ENCODE measurements around the gene NEAT1. TPM values are rescaled to one million over a fixed set of nuclear protein-coding genes. Genes with fewer than 3 reads are reported as not detected.

Gene NEAT1
- 51.2 TPM for polyA plus RNA-seq (2013, experiment 1 of 2)
- polyA plus RNA-seq (2013, experiment 2 of 2) = 44.5 TPM

- Histone ChIP-seq H3K4me3 (ENCODE audit: insufficient read depth in 1 of 2, low read depth in 1 of 2, low read length in 2 of 2) (peak within 1 kb of the TSS; percentile 81 to 92), H3K9me3 (ENCODE audit: control insufficient read depth, low read length) (no peaks in the 10 kb centered on the region), H3K27ac (ENCODE audit: low read length, poor library complexity, severe bottlenecking) (peak within 1 kb of the TSS; percentile 100), H4K91ac (ENCODE audit: low read length) (peak within 1 kb of the TSS; percentile 100), H3K79me1 (replicated peaks; ENCODE audit: low read length, poor library complexity, severe bottlenecking) (no peaks in the 10 kb centered on the region), H2BK120ac (ENCODE audit: low read depth, low read length) (peak within 1 kb of the TSS; percentile 100), H2BK5ac (ENCODE audit: low read depth, low read length, poor library complexity, severe bottlenecking) (peak within 1 kb of the TSS; percentile 100), H2BK15ac (ENCODE audit: low read depth, poor library complexity, severe bottlenecking) (peak within 1 kb of the TSS; percentile 99), H3K23ac (ENCODE audit: low read length in 2 of 2) (peak within 1 kb of the TSS in 1 of 2 experiments; percentile 75), H3K9ac (ENCODE audit: low read length) (peak within 1 kb of the TSS; percentile 99), H2AFZ (ENCODE audit: low read depth, low read length) (no peak within 1 kb of the TSS), H3K27me3 (ENCODE audit: control insufficient read depth in 1 of 2, insufficient read depth in 1 of 2, low read length in 2 of 2) (no peaks in the 10 kb centered on the region), H4K8ac (ENCODE audit: low read length) (peak within 1 kb of the TSS; percentile 98), H3K4me1 (ENCODE audit: control insufficient read depth, insufficient read depth, low read depth, low read length) (peaks cover 21% of the 10 kb centered on the region), H2BK12ac (ENCODE audit: low read length in 2 of 2) (peak within 1 kb of the TSS; percentile 84 to 96), H3K4me2 (ENCODE audit: low read length, poor library complexity, severe bottlenecking) (peak within 1 kb of the TSS; percentile 79), H3K36me3 (ENCODE audit: control insufficient read depth in 1 of 2, insufficient read depth in 2 of 2, low read depth in 1 of 2, low read length in 2 of 2) (peaks cover 7 to 46% of the 10 kb centered on the region in 2 experiments), H3K4ac (ENCODE audit: low read depth in 1 of 2, low read length in 2 of 2) (peak within 1 kb of the TSS; percentile 99 to 100), H3K18ac (ENCODE audit: low read depth in 1 of 2, low read length in 2 of 2) (peak within 1 kb of the TSS; percentile 99 to 100), H3K14ac (ENCODE audit: low read length in 2 of 2) (peak within 1 kb of the TSS; percentile 92 to 96), H2AK5ac (ENCODE audit: low read length, severe bottlenecking) (peak within 1 kb of the TSS; percentile 100)
- DNase-seq = peak; percentile 98
- 4% methylated on average over 39 of the region's 40 CpGs for WGBS
These were observed at the start of gene NEAT1 for GRCh38 chr11:65422633-65423515. TSS of gene NEAT1 (plus strand) at chr11:65422798.

- no peak overlapping the region for H3K9ac ChIP-seq (ENCODE audit: low read length)
- H2BK120ac ChIP-seq (ENCODE audit: low read depth, low read length) = no peak overlapping the region
- no peaks in the 10 kb centered on the region for H3K9me3 ChIP-seq (ENCODE audit: control insufficient read depth, low read length)
- H2AK5ac ChIP-seq (ENCODE audit: low read length, severe bottlenecking) = no peak overlapping the region
- no peak overlapping the region for H3K4ac ChIP-seq (ENCODE audit: low read depth in 1 of 2, low read length in 2 of 2)
- H3K4me2 ChIP-seq (ENCODE audit: low read length, poor library complexity, severe bottlenecking) = no peak overlapping the region
- DNase-seq = no peak
- peaks cover 18% of the 10 kb centered on the region for H3K4me1 ChIP-seq (ENCODE audit: control insufficient read depth, insufficient read depth, low read depth, low read length)
- no peaks in the 10 kb centered on the region for H3K27me3 ChIP-seq (ENCODE audit: control insufficient read depth in 1 of 2, insufficient read depth in 1 of 2, low read length in 2 of 2)
- no peak overlapping the region for H2BK15ac ChIP-seq (ENCODE audit: low read depth, poor library complexity, severe bottlenecking)
- H4K8ac ChIP-seq (ENCODE audit: low read length) = no peak overlapping the region
- no peak overlapping the region for H3K23ac ChIP-seq (ENCODE audit: low read length in 2 of 2)
- no peak overlapping the region for H2BK5ac ChIP-seq (ENCODE audit: low read depth, low read length, poor library complexity, severe bottlenecking)
- no peak overlapping the region for H3K14ac ChIP-seq (ENCODE audit: low read length in 2 of 2)
- H3K27ac ChIP-seq (ENCODE audit: low read length, poor library complexity, severe bottlenecking) = no peak overlapping the region
- H3K79me1 ChIP-seq (replicated peaks; ENCODE audit: low read length, poor library complexity, severe bottlenecking) = peaks cover 7% of the 10 kb centered on the region
- peak overlapping the region in 1 of 2 experiments; percentile 3 for H2BK12ac ChIP-seq (ENCODE audit: low read length in 2 of 2)
- H3K18ac ChIP-seq (ENCODE audit: low read depth in 1 of 2, low read length in 2 of 2) = no peak overlapping the region
- H4K91ac ChIP-seq (ENCODE audit: low read length) = no peak overlapping the region
- H3K4me3 ChIP-seq (ENCODE audit: insufficient read depth in 1 of 2, low read depth in 1 of 2, low read length in 2 of 2) = no peak overlapping the region
- H2AFZ ChIP-seq (ENCODE audit: low read depth, low read length) = no peak overlapping the region
- H3K36me3 ChIP-seq (ENCODE audit: control insufficient read depth in 1 of 2, insufficient read depth in 2 of 2, low read depth in 1 of 2, low read length in 2 of 2) = no peaks in the 10 kb centered on the region
- 93% methylated on average over 13 of the region's 14 CpGs for WGBS
These were observed 48.6 kb upstream of the NEAT1 start for GRCh38 chr11:65373839-65374580.

GRCh38 chr11:65375012-65375411, 47.6 kb upstream of the NEAT1 start:
- Histone ChIP-seq H4K91ac (ENCODE audit: low read length) (no peak overlapping the region), H3K79me1 (replicated peaks; ENCODE audit: low read length, poor library complexity, severe bottlenecking) (peaks cover 10% of the 10 kb centered on the region), H3K4me3 (ENCODE audit: insufficient read depth in 1 of 2, low read depth in 1 of 2, low read length in 2 of 2) (no peak overlapping the region), H2BK12ac (ENCODE audit: low read length in 2 of 2) (peak overlapping the region in 1 of 2 experiments; percentile 43), H2AFZ (ENCODE audit: low read depth, low read length) (no peak overlapping the region), H3K27me3 (ENCODE audit: control insufficient read depth in 1 of 2, insufficient read depth in 1 of 2, low read length in 2 of 2) (no peaks in the 10 kb centered on the region), H3K9ac (ENCODE audit: low read length) (no peak overlapping the region), H4K8ac (ENCODE audit: low read length) (no peak overlapping the region), H3K23ac (ENCODE audit: low read length in 2 of 2) (no peak overlapping the region), H2BK5ac (ENCODE audit: low read depth, low read length, poor library complexity, severe bottlenecking) (no peak overlapping the region), H3K9me3 (ENCODE audit: control insufficient read depth, low read length) (no peaks in the 10 kb centered on the region), H3K4me2 (ENCODE audit: low read length, poor library complexity, severe bottlenecking) (no peak overlapping the region), H2AK5ac (ENCODE audit: low read length, severe bottlenecking) (peak overlapping the region; percentile 2), H3K4me1 (ENCODE audit: control insufficient read depth, insufficient read depth, low read depth, low read length) (peaks cover 27% of the 10 kb centered on the region), H2BK120ac (ENCODE audit: low read depth, low read length) (no peak overlapping the region), H3K36me3 (ENCODE audit: control insufficient read depth in 1 of 2, insufficient read depth in 2 of 2, low read depth in 1 of 2, low read length in 2 of 2) (no peaks in the 10 kb centered on the region), H3K14ac (ENCODE audit: low read length in 2 of 2) (no peak overlapping the region), H3K4ac (ENCODE audit: low read depth in 1 of 2, low read length in 2 of 2) (no peak overlapping the region), H3K27ac (ENCODE audit: low read length, poor library complexity, severe bottlenecking) (no peak overlapping the region), H3K18ac (ENCODE audit: low read depth in 1 of 2, low read length in 2 of 2) (no peak overlapping the region), H2BK15ac (ENCODE audit: low read depth, poor library complexity, severe bottlenecking) (no peak overlapping the region)
- DNase-seq = no peak
- WGBS = 90% methylated on average over 8 of the region's 8 CpGs
